ENCODE results near the gene SRPK3.

The SRPK3 gene

DNA sequence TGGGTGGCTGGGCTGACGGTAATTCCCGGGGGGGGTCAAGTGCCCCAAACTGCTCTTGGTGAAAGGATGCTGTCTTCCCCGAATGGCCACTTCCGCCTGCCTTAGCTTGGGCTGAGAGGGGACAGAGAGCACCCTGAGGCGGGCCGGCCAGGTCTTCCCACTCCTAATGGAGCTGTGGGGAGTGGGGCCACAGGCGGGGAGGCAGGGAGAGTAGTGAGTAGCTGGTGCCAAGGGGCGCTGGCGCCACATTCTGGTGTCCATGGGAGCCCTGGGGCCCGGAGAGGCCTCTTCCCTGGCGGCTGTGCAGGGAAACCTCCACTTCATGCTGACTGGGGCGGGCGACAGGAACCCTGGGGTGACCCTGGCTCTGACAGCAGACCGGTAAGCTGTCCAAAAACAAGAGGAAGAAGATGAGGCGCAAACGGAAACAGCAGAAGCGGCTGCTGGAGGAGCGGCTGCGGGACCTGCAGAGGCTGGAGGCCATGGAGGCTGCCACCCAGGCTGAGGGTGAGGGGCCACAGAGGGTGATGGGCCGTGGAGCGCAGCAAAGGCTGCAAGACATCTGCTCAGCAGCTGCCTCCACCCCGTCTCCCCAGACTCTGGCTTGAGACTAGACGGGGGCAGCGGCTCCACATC is 2.7 kb downstream of the SRPK3 start:
- DNase-seq (ENCODE audit: low read depth, low spot score): no peak

DNA sequence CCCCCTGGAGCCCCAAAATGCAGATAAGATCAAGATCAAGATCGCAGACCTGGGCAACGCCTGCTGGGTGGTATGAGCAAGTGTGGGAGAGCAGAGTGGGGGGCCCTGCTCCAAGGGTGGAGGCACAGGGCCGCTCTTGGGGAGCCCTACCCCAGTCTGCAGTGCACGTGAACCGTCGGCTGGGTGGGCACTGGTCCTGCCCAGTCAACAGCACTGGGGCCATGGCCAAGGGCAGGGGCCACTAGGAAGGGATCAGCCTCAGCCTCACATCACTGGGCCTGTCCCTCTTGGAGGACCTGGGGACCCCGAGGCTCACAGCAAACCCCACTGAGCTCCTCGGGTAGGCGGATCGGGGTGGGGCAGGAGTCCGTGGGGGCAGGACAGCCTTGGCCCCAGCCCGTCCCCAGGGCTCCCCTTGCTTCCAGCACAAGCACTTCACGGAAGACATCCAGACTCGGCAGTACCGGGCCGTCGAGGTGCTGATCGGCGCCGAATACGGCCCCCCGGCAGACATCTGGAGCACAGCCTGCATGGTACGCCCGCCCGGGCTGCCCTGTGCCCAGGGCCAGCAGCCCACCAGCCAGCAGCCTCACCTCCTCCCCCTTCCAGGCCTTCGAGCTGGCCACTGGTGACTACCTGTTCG is 3.6 kb downstream of the SRPK3 start:
- DNase-seq (ENCODE audit: low read depth, low spot score): no peak

DNA sequence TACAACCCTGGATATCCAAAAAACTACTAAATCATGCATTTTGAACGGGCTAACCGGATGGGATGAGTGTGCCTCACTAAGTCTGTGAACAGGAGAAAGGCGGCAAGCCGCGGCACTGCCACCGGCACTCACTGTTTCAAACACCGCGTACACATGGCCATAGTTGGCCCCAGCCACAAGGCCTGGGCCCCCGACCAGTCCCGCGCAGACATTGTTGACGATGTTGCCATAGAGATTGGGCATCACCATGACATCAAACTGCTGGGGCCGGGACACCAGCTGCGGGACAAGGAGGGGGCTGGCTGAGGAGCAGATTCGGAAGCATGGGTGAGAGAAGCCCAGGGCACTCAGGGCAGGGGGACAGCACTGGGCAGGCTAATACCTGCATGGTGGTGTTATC is 5.8 kb downstream of the SRPK3 start:
- no peak for DNase-seq (ENCODE audit: low read depth, low spot score)

DNA sequence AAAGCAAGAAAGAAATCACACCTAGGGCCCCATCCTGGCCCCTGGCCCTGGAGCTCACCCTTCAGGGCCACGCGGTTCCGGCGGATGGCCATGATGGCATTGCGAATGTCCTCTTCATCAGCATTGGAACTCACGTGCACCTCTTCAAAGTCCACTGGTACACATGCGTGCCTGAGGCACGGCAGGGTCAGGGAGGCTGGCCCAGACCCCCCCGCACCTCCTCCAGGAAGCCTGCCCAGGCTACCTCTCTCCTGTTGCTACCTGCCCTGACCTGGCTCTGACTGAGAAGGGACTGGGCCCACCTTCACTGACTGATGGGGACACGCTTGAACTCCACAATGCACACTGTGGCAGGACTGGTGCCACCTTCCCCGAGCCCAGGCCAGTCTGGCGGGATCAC is 8.8 kb downstream of the SRPK3 start:
- DNase-seq (ENCODE audit: low read depth, low spot score): no peak

DNA sequence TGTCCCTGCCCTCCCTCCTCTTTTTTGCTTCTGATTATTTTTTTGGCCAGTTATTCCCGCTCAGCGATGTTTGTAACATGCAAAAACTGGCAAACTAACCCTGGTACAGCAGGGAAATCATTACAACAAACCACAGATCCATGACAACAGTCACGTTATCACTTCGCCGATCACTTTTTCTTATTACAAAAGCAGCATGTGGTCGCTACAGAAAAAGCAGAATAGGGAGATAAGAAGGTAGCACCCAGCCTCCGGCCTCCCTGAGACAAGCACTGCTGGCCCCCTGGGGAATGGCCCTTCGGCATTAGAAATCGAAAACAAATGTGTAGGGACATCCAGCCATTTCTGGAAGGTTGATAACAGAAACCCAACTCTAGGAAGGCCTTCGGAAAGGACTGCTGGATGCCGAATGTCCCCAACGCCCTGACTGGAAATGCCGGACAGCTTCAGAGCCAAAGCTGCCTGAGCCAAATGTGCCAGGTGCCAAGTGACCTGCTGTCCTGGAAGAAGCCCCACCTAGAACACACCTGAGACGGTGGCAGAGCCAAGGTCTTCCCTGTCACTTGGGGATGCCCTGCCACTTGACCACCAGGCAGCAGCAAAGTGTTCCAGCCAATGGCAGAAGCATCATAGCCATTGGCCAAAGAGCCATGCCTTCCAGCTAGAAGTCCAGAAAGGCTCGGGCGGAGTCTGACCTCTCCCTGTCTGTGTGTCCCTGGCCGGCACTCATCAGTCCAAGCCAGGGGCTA is 10.4 kb downstream of the SRPK3 start:
- DNase-seq (ENCODE audit: low read depth, low spot score): no peak

DNA sequence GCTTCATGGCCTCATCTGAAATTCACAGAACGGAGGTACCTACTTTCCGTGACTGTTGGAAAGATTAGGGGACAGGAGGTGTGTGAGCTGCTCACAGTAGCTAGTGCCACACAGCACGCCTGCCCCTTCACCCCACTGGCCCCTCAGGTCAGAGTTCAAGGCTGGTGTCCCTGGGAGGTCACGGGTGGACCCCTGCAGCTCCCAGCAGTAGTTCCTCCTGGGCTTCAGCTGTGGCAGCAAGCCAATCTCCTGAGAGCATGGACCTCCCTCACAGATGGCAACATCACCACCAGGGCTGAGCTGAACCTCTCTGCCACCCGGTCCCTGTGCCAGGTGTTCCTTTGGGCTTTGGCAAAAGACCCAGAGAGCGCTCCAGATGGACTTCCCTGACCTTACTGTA is 11.5 kb downstream of the SRPK3 start:
- DNase-seq (ENCODE audit: low read depth, low spot score): no peak

DNA sequence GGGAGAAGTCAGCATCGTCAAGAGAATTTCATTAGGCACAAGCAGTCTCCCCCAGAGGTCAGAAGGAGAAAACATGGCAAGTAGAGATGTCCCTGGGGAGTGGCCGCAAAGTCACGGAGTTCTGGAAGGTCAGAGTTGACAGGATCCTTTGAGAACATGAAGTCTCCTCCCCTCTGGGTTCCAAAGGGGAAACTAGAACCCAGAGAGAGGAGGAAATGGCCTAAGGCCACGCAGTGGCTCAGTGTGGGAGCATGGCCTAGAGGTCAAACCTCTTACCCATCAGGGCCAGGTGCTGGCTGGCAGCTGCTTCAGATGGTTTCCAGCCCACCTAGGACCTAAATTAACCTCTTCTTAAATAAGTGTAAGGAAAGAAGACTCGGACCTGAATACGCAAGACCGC is 12.4 kb downstream of the SRPK3 start:
- DNase-seq (ENCODE audit: low read depth, low spot score): no peak

DNA sequence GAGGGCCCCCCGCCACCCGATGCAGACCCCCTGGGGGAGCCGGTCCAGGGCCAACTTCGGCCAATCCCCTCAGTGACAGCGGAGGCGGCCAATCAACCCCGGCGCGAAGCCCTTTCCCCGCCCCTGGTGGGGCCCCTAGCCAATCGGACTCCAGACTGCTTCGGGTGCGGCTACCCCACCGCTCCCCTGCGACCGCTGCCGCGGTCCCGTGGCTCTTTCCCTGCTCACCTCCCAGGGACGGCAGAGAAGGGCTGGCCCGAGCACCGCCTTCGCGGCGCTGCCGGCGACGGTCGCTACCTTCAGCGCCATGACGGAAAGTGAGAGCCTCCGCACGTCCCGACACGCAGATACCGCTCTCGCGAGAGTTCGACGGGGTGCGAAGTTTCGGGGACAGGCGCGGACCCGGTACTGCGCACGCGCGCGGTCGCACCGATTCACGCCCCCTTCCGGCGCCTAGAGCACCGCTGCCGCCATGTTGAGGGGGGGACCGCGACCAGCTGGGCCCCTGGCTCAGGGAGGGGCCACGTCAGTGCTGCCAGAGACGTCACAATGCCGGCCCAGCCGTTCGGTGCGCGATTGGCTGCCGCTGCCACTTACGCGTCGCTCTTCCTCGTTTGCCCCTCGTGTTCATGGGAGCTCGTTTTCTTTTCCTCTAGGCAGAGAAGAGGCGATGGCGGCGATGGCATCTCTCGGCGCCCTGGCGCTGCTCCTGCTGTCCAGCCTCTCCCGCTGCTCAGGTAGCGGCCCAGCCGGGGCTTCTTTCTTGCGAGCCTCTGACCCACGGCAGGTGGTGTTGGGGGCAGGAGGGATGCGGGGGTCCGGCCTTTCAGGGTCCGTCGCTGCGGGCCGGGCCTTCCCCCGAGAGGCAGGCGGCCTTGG is 13.4 kb downstream of the SRPK3 start, which contains the start of the genes IDH3G and SSR4:
TSS of gene IDH3G (minus strand) at position 358 of the 879 bp plus-strand sequence. CDS start at position 309, 49 bp downstream.
TSS of gene SSR4 (plus strand) at position 651 of the 879 bp plus-strand sequence. CDS start at position 671, 20 bp downstream.
- peak; percentile 83 for DNase-seq (ENCODE audit: low read depth, low spot score)

DNA sequence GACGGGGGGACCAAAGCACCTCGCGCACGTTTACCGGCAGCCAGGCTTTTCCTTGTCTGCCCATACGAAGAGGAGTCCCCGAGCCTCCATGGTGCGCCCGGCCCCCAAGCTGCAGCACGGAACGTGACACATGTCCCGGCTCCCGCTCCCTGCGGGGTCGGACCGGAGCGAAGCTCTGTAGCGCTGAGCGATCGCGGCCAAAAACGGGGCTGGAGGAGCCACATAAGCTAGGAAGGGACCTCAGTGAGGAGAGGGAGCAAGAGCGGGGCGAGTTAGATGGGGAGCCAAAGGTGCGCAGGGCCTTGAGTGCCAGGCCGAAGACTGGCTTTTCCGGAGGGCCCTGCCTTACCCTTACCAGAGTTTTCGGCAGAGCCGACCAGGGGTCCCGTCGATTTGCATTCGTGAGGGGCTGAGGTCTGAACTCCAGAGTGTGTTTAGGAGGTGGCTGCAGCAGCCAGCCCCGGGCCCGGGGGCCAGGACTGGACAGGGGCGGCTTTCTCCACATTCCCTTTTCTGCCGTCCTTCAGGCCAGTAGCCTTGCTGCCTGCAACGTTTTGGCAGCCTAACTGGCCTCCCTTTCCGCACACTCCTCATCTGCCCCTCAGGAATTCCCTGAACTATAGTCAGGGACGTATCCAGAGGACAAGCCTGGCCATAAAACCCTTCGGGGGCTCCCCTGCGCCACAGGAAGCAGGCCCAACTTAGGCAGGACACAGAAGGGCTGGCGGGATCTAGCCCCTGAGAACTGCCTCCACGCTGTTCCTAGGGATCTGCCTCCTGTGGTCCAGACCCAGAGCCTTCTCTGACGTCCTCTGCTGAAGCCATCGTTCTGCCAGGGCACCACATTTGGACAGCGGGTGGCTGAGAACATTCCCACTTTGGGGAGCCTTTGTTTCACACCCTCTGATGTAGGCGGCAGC is 14.3 kb downstream of the SRPK3 start:
- no peak for DNase-seq (ENCODE audit: low read depth, low spot score)

DNA sequence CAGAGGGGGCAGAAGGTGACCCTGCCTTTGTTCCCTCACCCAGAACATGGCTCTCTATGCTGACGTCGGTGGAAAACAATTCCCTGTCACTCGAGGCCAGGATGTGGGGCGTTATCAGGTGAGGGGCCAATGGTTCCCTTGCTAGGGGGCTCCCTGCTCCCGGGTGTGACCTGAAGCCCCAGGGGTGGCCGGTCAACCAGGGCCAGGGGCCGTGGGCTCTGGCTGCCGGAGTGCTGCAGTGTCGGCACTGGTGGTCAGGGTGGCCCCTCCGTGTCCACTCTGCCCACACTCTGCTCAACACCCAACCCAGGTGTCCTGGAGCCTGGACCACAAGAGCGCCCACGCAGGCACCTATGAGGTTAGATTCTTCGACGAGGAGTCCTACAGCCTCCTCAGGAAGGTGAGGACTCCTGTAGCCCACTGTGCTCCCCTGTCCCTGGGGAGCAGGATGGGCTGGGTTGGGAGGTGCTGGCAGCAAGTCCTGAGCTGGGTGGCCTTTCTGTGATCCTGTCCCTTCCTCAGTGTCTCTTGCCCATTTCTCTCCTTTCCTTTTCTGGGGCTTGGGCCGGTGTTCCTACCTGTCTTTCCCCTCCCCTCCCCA is 16.7 kb downstream of the SRPK3 start:
- no peak for DNase-seq (ENCODE audit: low read depth, low spot score)

DNA sequence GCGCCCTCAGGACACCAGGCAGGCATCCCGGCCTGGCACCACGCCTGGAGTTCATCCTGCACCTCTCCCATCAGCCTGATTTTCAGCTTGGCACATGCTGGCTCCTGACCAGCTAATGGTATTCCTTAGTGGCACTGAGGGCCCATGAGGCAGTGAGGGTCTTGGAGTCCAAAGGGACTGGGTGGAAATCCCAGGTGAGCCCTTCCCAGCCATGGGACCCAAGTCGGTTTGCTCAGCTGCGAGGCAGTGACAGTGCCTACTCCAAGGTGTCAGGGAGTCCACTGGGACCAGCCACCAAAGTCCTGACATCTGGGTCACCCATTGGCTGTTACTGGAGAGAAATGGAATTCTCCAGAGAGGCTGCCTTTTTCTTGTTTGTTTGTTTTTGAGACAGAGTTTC is 18.5 kb downstream of the SRPK3 start:
- DNase-seq (ENCODE audit: low read depth, low spot score): no peak

DNA sequence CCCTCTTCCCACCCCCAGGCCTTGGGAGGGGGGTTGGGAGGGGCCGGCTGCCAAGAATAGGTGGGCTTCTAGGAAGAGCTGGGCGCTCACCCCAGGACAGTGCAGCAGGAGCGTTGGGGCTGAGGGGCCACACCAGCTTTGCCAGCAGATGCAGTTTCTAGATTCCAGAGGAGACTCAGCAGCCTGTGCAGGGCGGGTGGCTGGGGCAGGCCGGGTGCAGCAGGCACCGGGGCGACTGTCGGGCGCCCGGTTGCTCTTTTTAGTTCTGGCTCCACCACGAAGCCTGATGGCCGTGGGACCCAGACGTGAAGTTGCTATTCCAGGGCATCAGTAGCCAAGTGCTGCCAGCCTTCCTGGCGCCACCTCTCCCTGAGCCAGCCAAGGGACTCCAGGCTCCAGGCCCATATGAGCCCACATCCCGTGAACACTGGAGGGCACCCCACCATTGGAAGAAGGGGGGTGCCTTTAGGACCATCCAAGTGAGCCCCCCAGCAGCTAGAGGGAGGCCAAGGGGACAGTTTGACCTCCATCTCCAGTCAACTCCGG is 19.4 kb downstream of the SRPK3 start:
- DNase-seq (ENCODE audit: low read depth, low spot score): no peak

DNA sequence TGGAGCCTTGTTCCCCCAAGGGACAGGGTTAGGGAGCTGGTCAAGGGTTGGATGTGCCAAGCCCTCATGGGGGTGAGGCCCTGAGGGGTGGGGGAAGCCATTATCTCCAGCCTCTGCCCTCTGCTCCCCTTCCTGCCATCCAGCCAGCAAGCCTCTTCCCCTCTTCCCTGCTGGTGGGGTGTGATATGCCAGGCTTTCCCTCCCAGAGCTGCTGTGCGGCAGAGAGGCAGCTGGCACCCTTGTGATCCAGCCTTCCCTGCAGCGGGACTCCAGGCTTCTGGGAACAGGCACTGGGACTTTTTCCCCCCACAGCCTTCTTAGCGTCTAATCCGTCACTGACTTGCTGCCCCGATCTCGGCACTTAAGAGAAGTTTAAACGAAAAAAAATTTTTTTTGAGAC is 19.9 kb downstream of the SRPK3 start:
- DNase-seq (ENCODE audit: low read depth, low spot score): no peak

DNA sequence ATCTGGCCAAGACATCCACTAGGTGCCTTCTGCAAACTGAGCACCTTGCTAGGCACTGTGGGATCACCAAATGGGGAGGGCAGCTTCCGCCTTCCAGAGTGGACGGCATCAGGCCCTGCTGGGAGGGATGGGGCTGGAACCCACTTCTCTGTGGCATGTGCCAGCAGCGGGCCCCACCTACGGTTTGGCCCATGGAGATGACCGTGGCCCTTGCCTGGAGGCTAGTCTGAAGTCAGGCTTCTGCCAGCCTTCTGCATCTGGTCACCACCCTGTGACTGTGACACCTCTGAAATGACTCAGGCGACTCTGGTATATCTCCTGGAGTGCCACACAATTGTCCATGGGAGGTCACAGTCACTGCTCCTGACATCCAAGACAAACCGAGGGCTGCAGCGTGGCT is 20.8 kb downstream of the SRPK3 start:
- DNase-seq (ENCODE audit: low read depth, low spot score): no peak

DNA sequence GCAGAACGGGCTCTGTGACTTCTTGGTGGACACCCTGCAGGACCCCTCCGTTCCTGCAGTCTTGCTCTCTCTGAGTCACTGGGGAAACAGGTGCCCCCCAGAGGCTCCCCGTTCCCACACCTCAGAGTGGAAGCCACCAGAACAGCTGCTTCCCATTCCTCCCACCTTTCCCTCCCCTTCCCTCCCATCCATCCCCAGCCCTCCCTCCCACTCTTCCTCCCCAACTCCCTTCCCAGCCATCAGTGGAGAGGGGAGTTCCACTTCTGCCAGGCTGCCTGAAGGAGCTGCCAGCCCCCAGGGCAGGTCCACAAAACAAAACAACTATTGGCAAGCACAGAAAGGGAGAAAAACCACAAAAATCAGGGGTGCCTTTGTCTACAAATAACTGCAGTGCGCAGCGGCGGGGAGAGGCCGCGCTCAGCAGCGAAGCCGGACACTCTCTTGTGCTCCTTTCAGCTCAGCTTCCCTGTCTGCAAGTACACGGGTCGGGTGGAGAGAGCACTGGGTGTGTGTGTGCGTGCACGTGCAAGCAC is 21.7 kb downstream of the SRPK3 start:
- no peak for DNase-seq (ENCODE audit: low read depth, low spot score)

DNA sequence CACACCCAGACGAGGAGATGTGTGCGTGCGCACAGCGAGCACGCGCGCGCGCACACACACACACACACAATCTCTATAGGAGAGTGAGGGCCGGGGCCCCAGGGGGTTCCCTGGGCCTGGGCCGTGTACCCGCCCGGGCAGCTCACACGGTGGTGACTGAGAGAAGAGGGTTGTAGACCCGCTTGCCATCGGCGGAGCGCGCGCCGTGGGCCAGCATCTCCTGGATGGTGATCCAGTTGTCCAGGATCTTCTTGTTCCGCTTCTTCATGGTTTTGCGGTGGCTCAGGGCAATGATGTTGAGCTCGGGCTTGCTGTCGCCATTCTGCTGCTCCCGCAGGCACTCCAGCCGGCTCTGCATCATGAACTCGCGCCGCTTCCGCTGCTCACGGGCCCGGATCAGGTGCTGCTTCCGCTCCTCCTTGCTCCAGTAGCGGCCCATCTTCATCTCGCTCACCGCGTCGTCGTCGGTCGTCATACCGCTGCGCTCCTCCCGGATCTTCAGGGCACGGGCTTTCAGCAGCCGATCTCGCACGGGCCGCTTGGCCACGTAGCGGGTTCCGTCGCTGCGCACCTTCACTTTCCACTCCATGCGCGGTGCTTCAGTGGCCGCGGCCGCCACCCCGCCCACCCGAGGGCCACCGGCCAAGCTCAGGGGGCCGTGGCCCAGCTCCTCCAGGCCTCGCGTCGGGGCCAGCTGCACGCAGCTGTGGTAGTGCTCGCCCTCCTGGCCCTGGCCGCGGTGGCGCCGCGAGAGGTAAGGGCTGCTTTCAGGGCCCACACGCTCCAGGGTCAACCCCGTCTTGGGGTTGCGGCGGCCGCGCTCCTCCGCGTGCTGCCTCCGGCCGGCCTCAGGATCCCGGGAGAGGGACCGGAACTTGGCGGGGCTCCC is 22.6 kb downstream of the SRPK3 start:
- no peak for DNase-seq (ENCODE audit: low read depth, low spot score)

DNA sequence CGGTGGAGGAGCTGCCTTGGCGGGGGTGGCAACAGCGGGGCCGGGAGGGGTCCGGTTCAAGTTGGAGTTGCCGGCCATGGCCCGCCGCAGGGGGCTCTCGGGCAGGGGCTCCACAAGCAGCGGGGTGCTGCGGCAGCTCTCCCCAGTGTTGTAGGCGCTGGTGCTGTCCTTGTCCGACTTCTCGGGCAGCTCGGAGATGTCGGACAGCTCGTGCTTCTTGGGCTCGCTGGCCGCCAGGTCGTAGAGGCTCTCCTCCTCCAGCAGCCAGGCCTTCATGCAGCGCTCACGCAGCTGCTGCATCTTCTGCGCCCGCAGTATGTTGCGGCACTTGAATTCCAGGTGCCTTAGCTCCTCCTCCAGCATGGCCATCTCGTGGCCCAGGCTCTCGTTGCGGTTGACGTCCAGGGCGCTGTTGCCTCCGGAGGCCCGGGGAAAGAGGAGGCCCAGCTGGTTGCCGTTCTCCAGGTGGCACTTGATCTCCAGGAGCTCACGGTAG is 23.3 kb downstream of the SRPK3 start:
- no peak for DNase-seq (ENCODE audit: low read depth, low spot score)

DNA sequence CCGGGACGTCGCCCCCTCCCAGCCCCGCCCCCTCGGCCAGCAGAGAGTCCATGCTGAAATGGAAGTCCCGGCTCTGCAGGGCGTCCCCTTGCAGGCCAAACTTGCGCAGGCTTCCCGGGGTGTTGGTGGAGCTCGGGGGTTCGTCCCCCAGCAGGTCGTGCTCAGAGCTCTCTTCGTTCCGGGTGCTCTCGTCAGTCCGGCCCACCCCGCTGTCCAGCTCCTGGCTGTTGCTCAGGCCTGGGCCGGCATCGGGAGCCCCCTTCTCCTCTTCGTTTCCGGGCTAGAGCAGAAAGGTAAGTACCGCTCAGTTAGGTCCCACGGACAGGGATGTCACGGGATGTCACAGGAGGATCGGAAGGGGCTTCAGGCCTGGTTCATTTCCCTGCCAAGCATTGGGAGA is 23.8 kb downstream of the SRPK3 start:
- no peak for DNase-seq (ENCODE audit: low read depth, low spot score)

DNA sequence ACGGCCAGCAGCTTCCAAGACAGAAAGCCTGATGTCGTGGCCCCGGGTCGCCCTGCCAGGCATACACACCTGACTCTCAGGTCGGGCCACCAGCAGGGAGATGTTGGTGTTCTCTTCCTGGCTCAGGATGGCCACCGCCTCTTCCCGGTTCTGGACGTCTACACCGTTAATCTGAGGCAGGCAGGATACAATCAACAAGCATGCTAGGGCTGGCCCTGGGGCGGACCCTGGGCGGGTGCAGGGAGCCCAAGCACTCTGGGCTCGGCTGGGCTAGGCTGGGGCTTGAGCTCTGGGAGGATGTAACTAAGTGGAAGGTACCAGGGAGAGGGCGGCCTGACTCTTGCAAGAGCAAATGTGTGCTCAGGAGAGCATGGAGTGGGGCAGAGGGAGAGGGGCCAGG is 24.6 kb downstream of the SRPK3 start:
- no peak for DNase-seq (ENCODE audit: low read depth, low spot score)

All from activated CD4-positive, CD25-positive, alpha-beta regulatory T cell treated with anti-CD3 and anti-CD28 coated beads, Interleukin-2, amount 50 U/mL, for 16 hours (primary cell).